CD4-positive, alpha-beta T cell (primary cell): ENCODE data around the gene MEX3B. TPM values are rescaled to one million over a fixed set of nuclear protein-coding genes. Genes with fewer than 3 reads are reported as not detected.

Experiments
- ATAC-seq: fragments of 200-7000 bp; cut with Tn5 transposase; one replicate; pipeline ENCODE4 v1.10.0; 2022; ENCODE audit warnings: mild to moderate bottlenecking; ENCODE audit not compliant: poor library complexity
- CTCF ChIA-PET: fragments of 350-600 bp; sonication (Branson Sonifier 250); formaldehyde crosslinking; loops from one replicate; lab custom pipeline; 2021; ENCODE audit warnings: antibody characterized with exemption, inconsistent platforms; lab: Charles Lee
- POLR2A ChIA-PET: fragments of 350-600 bp; sonication (Branson Sonifier 250); formaldehyde crosslinking; loops from one replicate; lab custom pipeline; 2021; ENCODE audit warnings: antibody characterized with exemption, inconsistent platforms; lab: Charles Lee
- DNase-seq, 14 experiments: peaks; one replicate each; pipeline ENCODE4 v3.0.0-alpha.2; 2013 to 2020; ENCODE audit warnings: mixed read lengths in 2 of 14
- H3K27ac ChIP-seq, 2 donors: one replicate each; pipeline versions ENCODE4 v1.5.1 to v1.7.0; 2013; ENCODE audit warnings: low read length in 2 of 2, low read depth in 1 of 2, mild to moderate bottlenecking in 1 of 2
- H3K27me3 ChIP-seq, 2 experiments: 1 replicate in 1 of 2; 2 replicates in 1 of 2; pipeline versions ENCODE4 v1.6.1 to v1.7.0; 2013; ENCODE audit warnings: low read length in 2 of 2, control low read depth in 1 of 2, mild to moderate bottlenecking in 1 of 2, moderate library complexity in 1 of 2; ENCODE audit not compliant: insufficient read depth in 2 of 2, control insufficient read depth in 1 of 2
- H3K36me3 ChIP-seq: one replicate; pipeline ENCODE4 v1.6.1; 2013; ENCODE audit warnings: low read length, control low read depth; ENCODE audit not compliant: insufficient read depth
- H3K4me1 ChIP-seq: one replicate; pipeline ENCODE4 v1.6.1; 2013; ENCODE audit warnings: low read length, control low read depth; ENCODE audit not compliant: insufficient read depth
- H3K4me3 ChIP-seq: one replicate; pipeline ENCODE4 v1.5.1; 2013; ENCODE audit warnings: mild to moderate bottlenecking, low read length, moderate library complexity
- H3K9me3 ChIP-seq, 2 experiments: 1 replicate in 1 of 2; 2 replicates in 1 of 2; pipeline versions ENCODE4 v1.6.1 to v1.7.0; 2013; ENCODE audit warnings: low read length in 2 of 2, mild to moderate bottlenecking in 2 of 2, control low read depth in 1 of 2, moderate library complexity in 1 of 2; ENCODE audit not compliant: control insufficient read depth in 1 of 2, insufficient read depth in 1 of 2
- H3K27ac Mint-ChIP-seq: one replicate; pipeline ENCODE4 v1.8.0; 2020; ENCODE audit warnings: mixed read lengths
- H3K27me3 Mint-ChIP-seq: one replicate; pipeline ENCODE4 v1.8.0; 2021; ENCODE audit warnings: mixed read lengths
- H3K36me3 Mint-ChIP-seq: one replicate; pipeline ENCODE4 v1.8.0; 2021; ENCODE audit warnings: low read depth, mixed read lengths
- H3K4me1 Mint-ChIP-seq: one replicate; pipeline ENCODE4 v1.8.0; 2021; ENCODE audit warnings: low read depth, mixed read lengths
- H3K4me3 Mint-ChIP-seq: one replicate; pipeline ENCODE4 v1.8.0; 2020; ENCODE audit warnings: mild to moderate bottlenecking, mixed read lengths
- H3K9me3 Mint-ChIP-seq: one replicate; pipeline ENCODE4 v1.8.0; 2020; ENCODE audit warnings: mixed read lengths
- CTCF ChIP-seq: fragments of 200-600 bp; IDR thresholded peaks from one replicate; pipeline ENCODE4 v1.8.0; 2022; ENCODE audit warnings: antibody characterized with exemption, mild to moderate bottlenecking
- intact Hi-C, 2 experiments: fragments of 100-400 bp; cut with DNase I in 1 of 2; cut with micrococcal nuclease in 1 of 2; formaldehyde crosslinking; loops; one replicate each; pipeline versions ENCODE4 v1.15.1 to v1.9.0; 2023 to 2025; cut with DNase I, micrococcal nuclease
- total RNA-seq, 174 experiments: library from RNA in 2 of 174; stranded (reverse) in 2 of 174; gene quantifications; one replicate each; pipeline ENCODE4 v1.2.3 and lab custom pipeline; 2021 to 2026

The MEX3B gene
- total RNA-seq, 2 experiments from 2014 or later, result 5.4 TPM

GRCh38 chr15:82091636-82092140 lies 45.9 kb upstream of the MEX3B start:
- H3K27ac Mint-ChIP-seq, result no peak overlapping the region

GRCh38 chr15:82086243-82086995 lies 40.6 kb upstream of the MEX3B start:
- Mint-ChIP-seq H3K4me1 (no peaks in the 10 kb centered on the region), H3K9me3 (no peaks in the 10 kb centered on the region), H3K36me3 (no peaks in the 10 kb centered on the region), H3K4me3 (no peak overlapping the region), H3K27me3 (peaks cover 4% of the 10 kb centered on the region), H3K27ac (no peak overlapping the region)
- DNase-seq (no peak), ATAC-seq (no peak)
- no peak for TF ChIP-seq CTCF
- peaks cover 0 to 3% of the 10 kb centered on the region in 2 experiments for H3K27me3 ChIP-seq
- no peaks in the 10 kb centered on the region for H3K9me3 ChIP-seq
- intact Hi-C loops, result no loop called here
- no peak overlapping the region for H3K27ac ChIP-seq
- H3K4me1 ChIP-seq, result no peaks in the 10 kb centered on the region
- POLR2A ChIA-PET, result no interaction called here
- CTCF ChIA-PET, result no interaction called here
- no peak overlapping the region for H3K4me3 ChIP-seq
- no peaks in the 10 kb centered on the region for H3K36me3 ChIP-seq

More at GRCh38 chr15:82091636-82092140, 45.9 kb upstream of the MEX3B start:
- DNase-seq (no peak), ATAC-seq (no peak)
- H3K4me3 ChIP-seq, result no peak overlapping the region
- H3K9me3 ChIP-seq, result no peaks in the 10 kb centered on the region
- H3K27ac ChIP-seq, result no peak overlapping the region
- Mint-ChIP-seq H3K4me3 (no peak overlapping the region), H3K36me3 (no peaks in the 10 kb centered on the region), H3K27me3 (no peaks in the 10 kb centered on the region), H3K9me3 (no peaks in the 10 kb centered on the region), H3K4me1 (no peaks in the 10 kb centered on the region)
- no peak for TF ChIP-seq CTCF
- H3K27me3 ChIP-seq, result no peaks in the 10 kb centered on the region
- CTCF ChIA-PET, result no interaction called here
- POLR2A ChIA-PET, result no interaction called here
- H3K36me3 ChIP-seq, result no peaks in the 10 kb centered on the region
- intact Hi-C loops, result no loop called here
- no peaks in the 10 kb centered on the region for H3K4me1 ChIP-seq

- no peak for ATAC-seq
- no peaks in the 10 kb centered on the region for H3K9me3 Mint-ChIP-seq
Measured at GRCh38 chr15:82081914-82082762, 36.3 kb upstream of the MEX3B start.

More at GRCh38 chr15:82081914-82082762, 36.3 kb upstream of the MEX3B start:
- ChIA-PET POLR2A (interaction anchor here (0.5 kb wide), 1 partner anchor 644 kb away, joined by 3 read pairs; no protein-coding TSS in a partner anchor), CTCF (no interaction called here)
- no peak for TF ChIP-seq CTCF
- peaks cover 0 to 8% of the 10 kb centered on the region in 2 experiments for H3K9me3 ChIP-seq
- no peaks in the 10 kb centered on the region for H3K36me3 Mint-ChIP-seq
- peaks cover 3 to 9% of the 10 kb centered on the region in 2 experiments for H3K27me3 ChIP-seq
- H3K27ac Mint-ChIP-seq, result no peak overlapping the region
- H3K27ac ChIP-seq, result no peak overlapping the region
- intact Hi-C loops, result no loop called here
- no peaks in the 10 kb centered on the region for H3K4me1 ChIP-seq
- no peaks in the 10 kb centered on the region for H3K4me1 Mint-ChIP-seq
- H3K27me3 Mint-ChIP-seq, result peaks cover 13% of the 10 kb centered on the region
- H3K36me3 ChIP-seq, result no peaks in the 10 kb centered on the region
- DNase-seq, result no peak
- no peak overlapping the region for H3K4me3 ChIP-seq
- H3K4me3 Mint-ChIP-seq, result no peak overlapping the region
